Upper lobe of left lung (tissue), 4 donors: Measurements from ENCODE around the gene B4GALNT3.

Source experiments
- CTCF ChIP-seq, 6 experiments: fragments of 450-650 bp in 4 of 6; fragments of 200-600 bp in 2 of 6; sonication (generic) in 2 of 6; IDR thresholded peaks; one replicate each; pipeline ENCODE4 v1.5.1; 2016 to 2019; ENCODE audit warnings: antibody characterized with exemption in 6 of 6
- POLR2A ChIP-seq, 4 donors: fragments of 450-650 bp; IDR thresholded peaks; one replicate each; pipeline ENCODE4 v1.5.1; 2016 to 2017; ENCODE audit warnings: antibody characterized with exemption in 4 of 4, mild to moderate bottlenecking in 2 of 4

GRCh38 chr12:576615-577110 is 116.9 kb downstream of the B4GALNT3 start:
- TF ChIP-seq POLR2A (IDR thresholded peaks at IDR 0.05) (no peak), CTCF (IDR thresholded peaks at IDR 0.05) (no peak)
